Adrenal gland (tissue), 5 donors: ENCODE measurements around the gene KIF16B.

ENCODE experiments used
- CTCF ChIP-seq, 6 experiments: fragments of 450-650 bp in 4 of 6; fragments of 200-600 bp in 2 of 6; sonication (generic) in 1 of 6; IDR thresholded peaks; 1 replicate in 5 of 6; 2 replicates in 1 of 6; pipeline versions ENCODE4 v1.5.1 to v1.8.0; 2016 to 2021; ENCODE audit warnings: antibody characterized with exemption in 6 of 6, mild to moderate bottlenecking in 2 of 6, moderate library complexity in 1 of 6
- POLR2A ChIP-seq, 2 donors: fragments of 450-650 bp; IDR thresholded peaks; one replicate each; pipeline ENCODE4 v1.6.1; 2017; ENCODE audit warnings: antibody characterized with exemption in 2 of 2, mild to moderate bottlenecking in 2 of 2, moderate library complexity in 1 of 2
- donor health status: DM: no; HTN: no; CAD: no.

- TF ChIP-seq CTCF (IDR thresholded peaks at IDR 0.05) (no peak), POLR2A (IDR thresholded peaks at IDR 0.05) (no peak)
These were observed 309.7 kb downstream of the KIF16B start for GRCh38 chr20:16263582-16263981.
